ENCODE data around the gene CIB4.

DNA sequence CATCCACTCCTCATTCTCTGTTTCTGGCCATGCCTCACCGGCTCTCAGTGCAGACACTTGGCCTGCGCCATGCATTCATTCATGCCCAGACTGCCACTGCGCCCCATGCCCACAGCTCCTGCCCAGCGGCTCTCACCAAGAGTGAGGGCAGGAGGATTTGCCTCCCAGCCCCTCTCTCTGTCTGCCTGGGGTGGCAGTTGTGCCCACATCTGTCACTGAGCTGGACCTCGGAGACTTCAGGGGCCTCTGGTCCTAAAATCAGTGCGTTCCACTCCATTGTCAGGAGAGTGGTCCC, 75.1 kb downstream of the CIB4 start:
- TF ChIP-seq, protein P1, sequence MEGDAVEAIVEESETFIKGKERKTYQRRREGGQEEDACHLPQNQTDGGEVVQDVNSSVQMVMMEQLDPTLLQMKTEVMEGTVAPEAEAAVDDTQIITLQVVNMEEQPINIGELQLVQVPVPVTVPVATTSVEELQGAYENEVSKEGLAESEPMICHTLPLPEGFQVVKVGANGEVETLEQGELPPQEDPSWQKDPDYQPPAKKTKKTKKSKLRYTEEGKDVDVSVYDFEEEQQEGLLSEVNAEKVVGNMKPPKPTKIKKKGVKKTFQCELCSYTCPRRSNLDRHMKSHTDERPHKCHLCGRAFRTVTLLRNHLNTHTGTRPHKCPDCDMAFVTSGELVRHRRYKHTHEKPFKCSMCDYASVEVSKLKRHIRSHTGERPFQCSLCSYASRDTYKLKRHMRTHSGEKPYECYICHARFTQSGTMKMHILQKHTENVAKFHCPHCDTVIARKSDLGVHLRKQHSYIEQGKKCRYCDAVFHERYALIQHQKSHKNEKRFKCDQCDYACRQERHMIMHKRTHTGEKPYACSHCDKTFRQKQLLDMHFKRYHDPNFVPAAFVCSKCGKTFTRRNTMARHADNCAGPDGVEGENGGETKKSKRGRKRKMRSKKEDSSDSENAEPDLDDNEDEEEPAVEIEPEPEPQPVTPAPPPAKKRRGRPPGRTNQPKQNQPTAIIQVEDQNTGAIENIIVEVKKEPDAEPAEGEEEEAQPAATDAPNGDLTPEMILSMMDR (IDR thresholded peaks at IDR 0.05), result no peak
- no peak for TF ChIP-seq POLR2AphosphoS5 (IDR thresholded peaks at IDR 0.05; ENCODE audit: insufficient read depth in 1 of 2, low read depth in 1 of 2)

Data from vagina (tissue), 2 donors.